Vagina (tissue), 2 donors: ENCODE data around the gene SPPL2C.
"Not testable (repeated sequence)": the region's sequence is repeated elsewhere in the genome, so short reads cannot be mapped to it uniquely, and the experiment has no call there.

Experiments
- POLR2A ChIP-seq, 2 donors: fragments of 450-650 bp; IDR thresholded peaks; one replicate each; pipeline ENCODE4 v1.6.1; 2017; ENCODE audit warnings: antibody characterized with exemption in 2 of 2, mild to moderate bottlenecking in 2 of 2, moderate library complexity in 2 of 2
- TF ChIP-seq, protein P1 (sequence below), 3 experiments: fragments of 450-650 bp in 2 of 3; fragments of 200-600 bp in 1 of 3; sonication (generic) in 1 of 3; IDR thresholded peaks; one replicate each; pipeline ENCODE4 v1.5.1; 2017 to 2019; ENCODE audit warnings: antibody characterized with exemption in 3 of 3, mild to moderate bottlenecking in 2 of 3, moderate library complexity in 2 of 3

DNA sequence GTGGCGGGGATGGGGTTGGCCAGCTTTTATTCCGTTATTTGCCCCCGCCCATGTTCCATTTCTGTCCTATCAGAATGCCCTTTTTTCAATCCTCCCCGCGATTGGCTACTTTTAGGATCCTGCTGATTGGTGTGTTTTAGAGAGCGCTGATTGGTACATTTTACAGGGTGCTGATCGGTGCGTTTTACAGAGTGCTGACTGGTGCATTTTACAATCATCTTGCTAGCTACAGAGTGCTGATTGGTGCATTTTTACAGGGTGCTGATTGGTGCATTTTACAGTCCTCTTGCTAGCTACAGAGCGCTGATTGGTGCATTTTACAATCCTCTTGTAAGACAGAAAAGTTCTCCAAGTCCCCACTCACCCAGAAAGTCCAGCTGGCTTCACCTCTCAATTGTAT, 17.4 kb downstream of the SPPL2C start:
- TF ChIP-seq POLR2A (IDR thresholded peaks at IDR 0.05): not testable (repeated sequence)
- TF ChIP-seq, protein P1, sequence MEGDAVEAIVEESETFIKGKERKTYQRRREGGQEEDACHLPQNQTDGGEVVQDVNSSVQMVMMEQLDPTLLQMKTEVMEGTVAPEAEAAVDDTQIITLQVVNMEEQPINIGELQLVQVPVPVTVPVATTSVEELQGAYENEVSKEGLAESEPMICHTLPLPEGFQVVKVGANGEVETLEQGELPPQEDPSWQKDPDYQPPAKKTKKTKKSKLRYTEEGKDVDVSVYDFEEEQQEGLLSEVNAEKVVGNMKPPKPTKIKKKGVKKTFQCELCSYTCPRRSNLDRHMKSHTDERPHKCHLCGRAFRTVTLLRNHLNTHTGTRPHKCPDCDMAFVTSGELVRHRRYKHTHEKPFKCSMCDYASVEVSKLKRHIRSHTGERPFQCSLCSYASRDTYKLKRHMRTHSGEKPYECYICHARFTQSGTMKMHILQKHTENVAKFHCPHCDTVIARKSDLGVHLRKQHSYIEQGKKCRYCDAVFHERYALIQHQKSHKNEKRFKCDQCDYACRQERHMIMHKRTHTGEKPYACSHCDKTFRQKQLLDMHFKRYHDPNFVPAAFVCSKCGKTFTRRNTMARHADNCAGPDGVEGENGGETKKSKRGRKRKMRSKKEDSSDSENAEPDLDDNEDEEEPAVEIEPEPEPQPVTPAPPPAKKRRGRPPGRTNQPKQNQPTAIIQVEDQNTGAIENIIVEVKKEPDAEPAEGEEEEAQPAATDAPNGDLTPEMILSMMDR (IDR thresholded peaks at IDR 0.05): not testable (repeated sequence)
